ENCODE measurements around the gene CLMN. TPM values are rescaled to one million over a fixed set of nuclear protein-coding genes. Genes with fewer than 3 reads are reported as not detected.

The CLMN gene
- total RNA-seq, 6 experiments from 2014 or later = 0.02 TPM; not detected in 5

DNA sequence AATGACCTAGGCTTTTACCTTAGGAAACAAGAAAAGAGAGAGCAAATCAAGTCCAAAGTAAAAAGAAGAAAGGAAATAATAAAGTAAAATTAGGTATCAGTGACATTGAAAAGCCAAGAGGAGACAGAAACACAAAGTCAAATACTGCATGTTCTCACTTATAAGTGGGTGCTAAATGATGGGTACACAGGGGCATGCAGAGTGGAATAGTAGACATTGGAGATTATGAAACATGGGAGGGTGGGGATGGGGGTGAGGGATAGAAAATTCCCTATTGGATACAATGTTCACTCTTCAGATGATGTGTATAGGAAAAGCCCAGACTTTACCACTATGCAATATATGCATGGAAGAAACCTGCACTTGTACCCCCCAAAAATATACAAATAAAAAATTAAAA, 35.1 kb upstream of the CLMN start:
- Mint-ChIP-seq H3K27me3 (ENCODE audit: insufficient read depth) (peaks cover 1% of the 10 kb centered on the region; the same call in 1 of the 2 replicates), H3K9me3 (peaks cover 14% of the 10 kb centered on the region), H3K4me1 (ENCODE audit: low read depth) (no peaks in the 10 kb centered on the region), H3K27ac (no peak overlapping the region), H3K36me3 (ENCODE audit: low read depth) (0 out of 2 replicates have a peak, but pooled peaks cover 3% of the 10 kb centered on the region), H3K4me3 (no peak overlapping the region)
- TF ChIP-seq, protein P1, sequence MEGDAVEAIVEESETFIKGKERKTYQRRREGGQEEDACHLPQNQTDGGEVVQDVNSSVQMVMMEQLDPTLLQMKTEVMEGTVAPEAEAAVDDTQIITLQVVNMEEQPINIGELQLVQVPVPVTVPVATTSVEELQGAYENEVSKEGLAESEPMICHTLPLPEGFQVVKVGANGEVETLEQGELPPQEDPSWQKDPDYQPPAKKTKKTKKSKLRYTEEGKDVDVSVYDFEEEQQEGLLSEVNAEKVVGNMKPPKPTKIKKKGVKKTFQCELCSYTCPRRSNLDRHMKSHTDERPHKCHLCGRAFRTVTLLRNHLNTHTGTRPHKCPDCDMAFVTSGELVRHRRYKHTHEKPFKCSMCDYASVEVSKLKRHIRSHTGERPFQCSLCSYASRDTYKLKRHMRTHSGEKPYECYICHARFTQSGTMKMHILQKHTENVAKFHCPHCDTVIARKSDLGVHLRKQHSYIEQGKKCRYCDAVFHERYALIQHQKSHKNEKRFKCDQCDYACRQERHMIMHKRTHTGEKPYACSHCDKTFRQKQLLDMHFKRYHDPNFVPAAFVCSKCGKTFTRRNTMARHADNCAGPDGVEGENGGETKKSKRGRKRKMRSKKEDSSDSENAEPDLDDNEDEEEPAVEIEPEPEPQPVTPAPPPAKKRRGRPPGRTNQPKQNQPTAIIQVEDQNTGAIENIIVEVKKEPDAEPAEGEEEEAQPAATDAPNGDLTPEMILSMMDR (IDR thresholded peaks at IDR 0.05) = no peak
- no peak for DNase-seq

DNA sequence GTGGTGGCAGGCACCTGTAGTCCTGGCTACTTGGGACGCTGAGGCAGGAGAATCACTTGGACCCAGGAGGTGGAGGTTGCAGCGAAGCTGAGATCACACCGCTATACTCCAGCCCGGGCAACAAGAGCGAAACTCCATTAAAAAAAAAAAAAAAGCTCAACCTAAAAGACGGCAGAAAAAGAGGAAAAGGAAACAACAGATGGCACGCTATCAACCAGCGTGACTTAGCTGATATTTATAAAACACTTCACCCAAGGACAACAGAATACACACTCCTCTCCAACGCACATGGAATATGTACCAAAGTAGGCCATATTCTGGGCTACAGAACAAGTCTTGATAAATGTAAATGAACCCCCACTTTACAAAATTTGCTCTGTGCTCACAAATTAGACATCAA, 34.0 kb upstream of the CLMN start:
- TF ChIP-seq, protein P1 (IDR thresholded peaks at IDR 0.05) = no peak
- Mint-ChIP-seq H3K27me3 (ENCODE audit: insufficient read depth) (peaks cover 1% of the 10 kb centered on the region; the same call in 1 of the 2 replicates), H3K4me3 (no peak overlapping the region), H3K27ac (no peak overlapping the region), H3K9me3 (peaks cover 14% of the 10 kb centered on the region), H3K36me3 (ENCODE audit: low read depth) (0 out of 2 replicates have a peak, but pooled peaks cover 3% of the 10 kb centered on the region), H3K4me1 (ENCODE audit: low read depth) (no peaks in the 10 kb centered on the region)
- no peak for DNase-seq

DNA sequence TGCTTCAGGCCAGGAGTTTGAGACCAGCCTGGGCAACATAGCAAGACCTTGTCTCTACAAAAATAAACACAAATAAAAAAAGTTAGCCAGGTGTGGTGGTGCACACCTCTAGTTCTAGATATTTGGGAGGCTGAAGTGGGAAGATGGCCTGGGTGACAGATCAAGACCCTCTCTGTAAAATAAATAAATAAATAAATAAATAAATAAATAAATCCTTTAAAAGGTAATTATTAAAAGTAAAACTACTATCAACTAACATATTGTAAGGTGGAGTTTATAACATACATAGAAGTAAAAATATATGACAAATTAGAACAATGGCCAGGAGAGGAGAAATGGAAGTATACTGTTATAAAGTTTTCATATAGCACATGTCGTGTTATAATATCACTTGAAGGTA, 33.3 kb upstream of the CLMN start:
- Mint-ChIP-seq H3K27ac (no peak overlapping the region), H3K9me3 (peaks cover 14% of the 10 kb centered on the region), H3K36me3 (ENCODE audit: low read depth) (0 out of 2 replicates have a peak, but pooled peaks cover 3% of the 10 kb centered on the region), H3K4me1 (ENCODE audit: low read depth) (no peaks in the 10 kb centered on the region), H3K4me3 (no peak overlapping the region), H3K27me3 (ENCODE audit: insufficient read depth) (peaks cover 1% of the 10 kb centered on the region; the same call in 1 of the 2 replicates)
- TF ChIP-seq, protein P1 (IDR thresholded peaks at IDR 0.05) = no peak
- DNase-seq = no peak

- H3K9me3 Mint-ChIP-seq = peaks cover 14% of the 10 kb centered on the region
- DNase-seq = no peak
- no peaks in the 10 kb centered on the region for H3K4me1 Mint-ChIP-seq (ENCODE audit: low read depth)
- peaks cover 1% of the 10 kb centered on the region; the same call in 1 of the 2 replicates for H3K27me3 Mint-ChIP-seq (ENCODE audit: insufficient read depth)
- H3K27ac Mint-ChIP-seq = no peak overlapping the region
- 0 out of 2 replicates have a peak, but pooled peaks cover 3% of the 10 kb centered on the region for H3K36me3 Mint-ChIP-seq (ENCODE audit: low read depth)
- H3K4me3 Mint-ChIP-seq = no peak overlapping the region
- TF ChIP-seq, protein P1 (IDR thresholded peaks at IDR 0.05) = no peak
Observed at GRCh38 chr14:95352481-95352880, 32.8 kb upstream of the CLMN start.

- Mint-ChIP-seq H3K27me3 (ENCODE audit: insufficient read depth) (peaks cover 4% of the 10 kb centered on the region), H3K27ac (no peak overlapping the region), H3K36me3 (ENCODE audit: low read depth) (0 out of 2 replicates have a peak, but pooled peaks cover 3% of the 10 kb centered on the region), H3K4me1 (ENCODE audit: low read depth) (no peaks in the 10 kb centered on the region), H3K4me3 (no peak overlapping the region), H3K9me3 (peaks cover 25% of the 10 kb centered on the region)
- DNase-seq = no peak
- TF ChIP-seq, protein P1 (IDR thresholded peaks at IDR 0.05) = no peak
Observed at GRCh38 chr14:95349241-95349640, 29.5 kb upstream of the CLMN start.
